CD14-positive monocyte (primary cell): ENCODE data around the gene CHIT1. TPM values are rescaled to one million over a fixed set of nuclear protein-coding genes. Genes with fewer than 3 reads are reported as not detected.

Source experiments
- DNase-seq, 3 donors: peaks; one replicate each; pipeline ENCODE4 v3.0.0-alpha.2; 2011 to 2022
- H2AFZ ChIP-seq: 2 replicates; pipeline ENCODE4 v1.6.0; 2012; ENCODE audit warnings: mild to moderate bottlenecking, low read depth, low read length, inconsistent platforms; ENCODE audit not compliant: insufficient read depth, poor library complexity, severe bottlenecking
- H3K27ac ChIP-seq, 2 donors: 1 replicate in 1 of 2; 2 replicates in 1 of 2; pipeline ENCODE4 v1.5.1; 2012 to 2013; ENCODE audit warnings: low read length in 2 of 2, control low read depth in 1 of 2, inconsistent platforms in 1 of 2, low read depth in 1 of 2, mild to moderate bottlenecking in 1 of 2
- H3K27me3 ChIP-seq, 2 donors: one replicate each; pipeline versions ENCODE4 v1.6.0 to v1.6.1; 2011 to 2013; ENCODE audit warnings: low read length in 2 of 2; ENCODE audit not compliant: control insufficient read depth in 2 of 2, insufficient read depth in 2 of 2
- H3K36me3 ChIP-seq, 2 donors: replicated peaks in 1 of 2; 1 replicate in 1 of 2; 2 replicates in 1 of 2; pipeline versions ENCODE4 v1.5.1 to v1.6.1; 2012 to 2013; ENCODE audit warnings: low read length in 2 of 2, control low read depth in 1 of 2, inconsistent platforms in 1 of 2, mild to moderate bottlenecking in 1 of 2; ENCODE audit not compliant: insufficient read depth in 2 of 2, control insufficient read depth in 1 of 2
- H3K4me1 ChIP-seq, 2 donors: 1 replicate in 1 of 2; 2 replicates in 1 of 2; pipeline versions ENCODE4 v1.5.1 to v1.6.1; 2012 to 2013; ENCODE audit warnings: low read length in 2 of 2, control low read depth in 1 of 2, inconsistent platforms in 1 of 2, mild to moderate bottlenecking in 1 of 2, moderate library complexity in 1 of 2; ENCODE audit not compliant: insufficient read depth in 2 of 2, control insufficient read depth in 1 of 2
- H3K4me2 ChIP-seq: replicated peaks from 2 replicates; pipeline ENCODE3; 2012; ENCODE audit warnings: low read length, moderate library complexity, mild to moderate bottlenecking; ENCODE audit not compliant: poor library complexity, severe bottlenecking; ENCODE audit errors: extremely low read depth
- H3K4me3 ChIP-seq, 3 experiments: fragments of 200-600 bp in 1 of 3; sonication (generic) in 1 of 3; replicated peaks in 1 of 3; 1 replicate in 2 of 3; 2 replicates in 1 of 3; pipeline ENCODE4 v1.5.1; 2011 to 2013; ENCODE audit warnings: low read length in 3 of 3, mild to moderate bottlenecking in 3 of 3, control low read depth in 2 of 3, low read depth in 2 of 3, inconsistent platforms in 1 of 3, moderate library complexity in 1 of 3
- H3K79me2 ChIP-seq: 2 replicates; pipeline ENCODE4 v1.6.0; 2012; ENCODE audit warnings: mild to moderate bottlenecking, control low read depth, inconsistent platforms, low read length, moderate library complexity; ENCODE audit not compliant: insufficient read depth
- H3K9ac ChIP-seq: 2 replicates; pipeline ENCODE4 v1.6.0; 2017; ENCODE audit warnings: low read length, mild to moderate bottlenecking; ENCODE audit not compliant: insufficient read depth, poor library complexity, severe bottlenecking
- H3K9me3 ChIP-seq, 2 donors: replicated peaks in 1 of 2; 1 replicate in 1 of 2; 2 replicates in 1 of 2; pipeline versions ENCODE4 v1.5.1 to v1.6.1; 2012 to 2013; ENCODE audit warnings: low read length in 2 of 2, control low read depth in 1 of 2; ENCODE audit not compliant: control insufficient read depth in 1 of 2, insufficient read depth in 1 of 2
- H4K20me1 ChIP-seq: 2 replicates; pipeline ENCODE4 v1.6.0; 2012; ENCODE audit warnings: mild to moderate bottlenecking, low read length, control low read depth, moderate library complexity; ENCODE audit not compliant: insufficient read depth
- H3K27ac Mint-ChIP-seq, 7 donors: one replicate each; pipeline ENCODE4 v1.8.0; 2020; ENCODE audit warnings: mild to moderate bottlenecking in 7 of 7, mixed read lengths in 7 of 7, moderate library complexity in 6 of 7, inconsistent platforms in 2 of 7
- H3K27me3 Mint-ChIP-seq, 3 donors: one replicate each; pipeline ENCODE4 v1.8.0; 2021 to 2022; ENCODE audit warnings: low read depth in 3 of 3, mild to moderate bottlenecking in 3 of 3, mixed read lengths in 3 of 3, moderate library complexity in 3 of 3, inconsistent platforms in 1 of 3
- H3K36me3 Mint-ChIP-seq, 2 donors: one replicate each; pipeline ENCODE4 v1.8.0; 2020; ENCODE audit warnings: mixed read lengths in 2 of 2, inconsistent platforms in 1 of 2, mild to moderate bottlenecking in 1 of 2
- H3K4me1 Mint-ChIP-seq: one replicate; pipeline ENCODE4 v1.8.0; 2020; ENCODE audit warnings: mild to moderate bottlenecking, mixed read lengths
- H3K4me3 Mint-ChIP-seq, 2 donors: one replicate each; pipeline ENCODE4 v1.8.0; 2020; ENCODE audit warnings: mild to moderate bottlenecking in 2 of 2, mixed read lengths in 2 of 2, moderate library complexity in 1 of 2
- H3K9me3 Mint-ChIP-seq, 7 donors: one replicate each; pipeline ENCODE4 v1.8.0; 2020 to 2022; ENCODE audit warnings: mixed read lengths in 7 of 7, mild to moderate bottlenecking in 6 of 7, moderate library complexity in 6 of 7, inconsistent platforms in 2 of 7
- WGBS: methylation state at CpG from one replicate; pipeline ENCODE4 v1.1.5; 2013; ENCODE audit warnings: missing lambda C conversion rate; ENCODE audit not compliant: insufficient coverage; 5-methylcytosine and 5-hydroxymethylcytosine counted together
- intact Hi-C, 2 donors: fragments of 100-400 bp; cut with micrococcal nuclease; formaldehyde crosslinking; loops; one replicate each; pipeline versions ENCODE4 v1.15.0 to v1.15.1; 2023
- polyA plus RNA-seq, 3 donors: library from polyadenylated mRNA; depleted of rRNA in 1 of 3; unstranded in 2 of 3; stranded (reverse) in 1 of 3; fragments of 300-500 nt in 2 of 3; fragments of >200 nt in 1 of 3; fragmentation: Illumina TruSeq in 2 of 3; gene quantifications; 1 replicate in 2 of 3; 2 replicates in 1 of 3; pipeline ENCODE4 v1.2.3, GENCODE V29; 2012 to 2021
- TF ChIP-seq, protein P1 (sequence below): fragments of 200-600 bp; IDR thresholded peaks from one replicate; pipeline ENCODE4 v1.8.0; 2022; ENCODE audit warnings: antibody characterized with exemption, mild to moderate bottlenecking

Gene CHIT1
- polyA plus RNA-seq, 3 donors, result 0.08 to 0.51 TPM; not detected in 1

GRCh38 chr1:203225071-203225470 is 4.4 kb downstream of the CHIT1 start:
- 50% methylated on average over 2 of the region's 4 CpGs for WGBS
- Histone ChIP-seq H3K27me3 (peaks cover 0 to 5% of the 10 kb centered on the region in 2 donors), H3K79me2 (no peaks in the 10 kb centered on the region), H3K9ac (no peak overlapping the region), H2AFZ (no peak overlapping the region), H3K4me2 (no peak overlapping the region), H3K27ac (no peak overlapping the region), H3K4me1 (peaks cover 0 to 6% of the 10 kb centered on the region in 2 donors), H3K9me3 (no peaks in the 10 kb centered on the region), H4K20me1 (no peaks in the 10 kb centered on the region), H3K36me3 (no peaks in the 10 kb centered on the region), H3K4me3 (no peak overlapping the region)
- Mint-ChIP-seq H3K27ac (no peak overlapping the region), H3K4me1 (peaks cover 10% of the 10 kb centered on the region), H3K27me3 (peaks cover 7 to 22% (median 22%) of the 10 kb centered on the region in 3 donors), H3K4me3 (peak overlapping the region in 1 of 2 donors; percentile 17), H3K36me3 (no peaks in the 10 kb centered on the region), H3K9me3 (no peaks in the 10 kb centered on the region)
- intact Hi-C loops, result no loop called here
- peak in 2 of 3 donors; percentile 9 to 24 for DNase-seq
- TF ChIP-seq, protein P1, sequence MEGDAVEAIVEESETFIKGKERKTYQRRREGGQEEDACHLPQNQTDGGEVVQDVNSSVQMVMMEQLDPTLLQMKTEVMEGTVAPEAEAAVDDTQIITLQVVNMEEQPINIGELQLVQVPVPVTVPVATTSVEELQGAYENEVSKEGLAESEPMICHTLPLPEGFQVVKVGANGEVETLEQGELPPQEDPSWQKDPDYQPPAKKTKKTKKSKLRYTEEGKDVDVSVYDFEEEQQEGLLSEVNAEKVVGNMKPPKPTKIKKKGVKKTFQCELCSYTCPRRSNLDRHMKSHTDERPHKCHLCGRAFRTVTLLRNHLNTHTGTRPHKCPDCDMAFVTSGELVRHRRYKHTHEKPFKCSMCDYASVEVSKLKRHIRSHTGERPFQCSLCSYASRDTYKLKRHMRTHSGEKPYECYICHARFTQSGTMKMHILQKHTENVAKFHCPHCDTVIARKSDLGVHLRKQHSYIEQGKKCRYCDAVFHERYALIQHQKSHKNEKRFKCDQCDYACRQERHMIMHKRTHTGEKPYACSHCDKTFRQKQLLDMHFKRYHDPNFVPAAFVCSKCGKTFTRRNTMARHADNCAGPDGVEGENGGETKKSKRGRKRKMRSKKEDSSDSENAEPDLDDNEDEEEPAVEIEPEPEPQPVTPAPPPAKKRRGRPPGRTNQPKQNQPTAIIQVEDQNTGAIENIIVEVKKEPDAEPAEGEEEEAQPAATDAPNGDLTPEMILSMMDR, result no peak

GRCh38 chr1:203223012-203223775 is 6.3 kb downstream of the CHIT1 start:
- no peak for DNase-seq
- Mint-ChIP-seq H3K4me1 (peaks cover 8% of the 10 kb centered on the region), H3K36me3 (no peaks in the 10 kb centered on the region)

More at GRCh38 chr1:203223012-203223775, 6.3 kb downstream of the CHIT1 start:
- Histone ChIP-seq H3K4me2 (no peak overlapping the region), H3K9ac (no peak overlapping the region), H3K36me3 (no peaks in the 10 kb centered on the region), H3K27ac (no peak overlapping the region), H3K27me3 (peaks cover 0 to 7% of the 10 kb centered on the region in 2 donors), H3K9me3 (no peaks in the 10 kb centered on the region), H2AFZ (no peak overlapping the region), H3K4me1 (peaks cover 0 to under 1% of the 10 kb centered on the region in 2 donors), H3K79me2 (no peaks in the 10 kb centered on the region), H3K4me3 (no peak overlapping the region), H4K20me1 (no peaks in the 10 kb centered on the region)
- Mint-ChIP-seq H3K27ac (no peak overlapping the region), H3K4me3 (no peak overlapping the region), H3K27me3 (peaks cover 8 to 31% (median 26%) of the 10 kb centered on the region in 3 donors), H3K9me3 (no peaks in the 10 kb centered on the region)
- TF ChIP-seq, protein P1, result no peak
- intact Hi-C loops, result no loop called here
- 97% methylated on average over 14 of the region's 18 CpGs for whole genome bisulfite sequencing
